GM18511 (cell line): ENCODE results near the gene DEPDC1B.
"Not testable (repeated sequence)": the region's sequence is repeated elsewhere in the genome, so short reads cannot be mapped to it uniquely, and the experiment has no call there.

Source experiments
- ATAC-seq: cut with Tn5 transposase; IDR thresholded peaks from one replicate; pipeline ENCODE4 v1.9.1; 2021; ENCODE audit warnings: mild to moderate bottlenecking, moderate library complexity; ENCODE audit not compliant: unreplicated experiment

The DEPDC1B gene

GRCh38 chr5:60699288-60699608 is 718 bp downstream of the DEPDC1B start:
- no peak for ATAC-seq

- ATAC-seq = no peak
Measured at GRCh38 chr5:60698336-60698735, 1.6 kb downstream of the DEPDC1B start.

- no peak for ATAC-seq
Measured at GRCh38 chr5:60690326-60690725, 9.6 kb downstream of the DEPDC1B start.

DNA sequence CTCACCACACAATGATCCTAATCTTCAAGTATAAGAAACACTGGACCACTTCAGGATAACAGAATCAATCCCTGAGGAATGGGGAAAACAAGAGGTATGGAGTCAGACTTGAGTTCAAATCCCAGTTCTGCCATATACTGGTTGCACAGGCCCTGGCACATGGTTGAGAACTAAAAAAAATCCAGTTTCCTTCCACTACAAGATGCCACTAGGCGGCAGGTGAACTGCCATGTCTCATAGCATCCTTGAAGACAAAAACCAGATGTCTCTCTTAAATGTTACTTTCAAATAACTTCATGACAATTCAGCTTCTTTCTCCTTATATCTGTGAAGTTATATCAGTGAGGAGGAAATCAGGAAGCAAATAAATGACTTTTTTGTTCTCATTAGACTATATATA is 11.0 kb downstream of the DEPDC1B start:
- ATAC-seq = no peak

DNA sequence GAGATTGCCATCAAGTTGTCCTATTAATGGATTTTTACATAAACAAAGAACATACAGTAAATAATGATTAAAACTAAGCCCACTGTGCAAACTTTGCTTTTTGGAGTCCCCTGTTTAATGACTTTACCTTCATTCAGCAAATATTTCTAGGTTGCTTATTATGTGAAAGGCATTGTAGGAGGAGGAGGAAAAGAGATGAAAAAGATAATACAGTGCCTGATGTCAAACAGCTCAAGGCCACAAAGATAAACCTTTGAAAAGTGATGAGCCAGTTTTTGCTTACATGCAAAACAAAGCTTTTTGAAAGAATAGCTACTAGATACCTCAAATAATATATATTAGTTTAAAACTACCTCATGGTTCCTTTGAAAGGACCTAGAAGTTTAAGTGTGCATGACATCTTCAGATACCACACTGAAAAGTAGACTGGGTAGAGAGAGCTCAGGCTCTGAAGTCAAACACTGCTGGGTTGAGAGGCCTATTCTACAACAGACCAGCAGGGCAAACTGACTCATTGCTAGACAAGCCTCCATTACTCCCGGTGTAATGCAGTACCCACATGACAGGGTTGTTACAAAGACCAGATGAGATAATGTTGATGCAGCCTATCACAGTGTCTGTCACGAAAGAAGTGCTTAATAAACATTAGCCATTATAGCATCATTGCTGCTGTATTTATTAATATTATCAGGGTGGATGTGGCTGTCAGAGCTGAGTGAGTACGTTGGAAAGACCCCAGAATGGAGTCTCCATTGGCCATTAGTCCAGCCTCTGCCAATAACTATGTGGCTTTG is 11.8 kb downstream of the DEPDC1B start:
- ATAC-seq = peak; percentile 97

DNA sequence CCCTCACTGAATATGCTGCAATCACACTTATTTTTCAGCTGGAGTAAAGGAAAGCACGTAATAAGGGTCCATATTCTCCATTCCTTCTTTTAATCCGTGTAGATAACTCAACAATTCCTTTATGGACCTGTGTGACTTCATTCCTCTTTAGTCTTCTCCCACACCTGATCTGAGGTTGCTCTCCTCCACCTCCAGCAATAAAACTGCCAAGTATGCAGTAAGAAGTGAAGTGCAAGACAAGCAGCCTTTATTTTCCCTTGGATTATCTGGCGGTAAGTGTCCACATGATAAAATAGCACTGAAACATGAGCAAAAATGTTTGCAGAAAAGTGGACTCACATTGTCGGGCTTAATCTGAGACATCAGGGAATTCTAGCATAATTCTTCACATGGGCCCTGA is 13.8 kb downstream of the DEPDC1B start:
- ATAC-seq = no peak

- no peak for ATAC-seq
Measured at GRCh38 chr5:60685700-60686099, 14.3 kb downstream of the DEPDC1B start.

GRCh38 chr5:60685028-60685427 is 14.9 kb downstream of the DEPDC1B start:
- no peak for ATAC-seq

DNA sequence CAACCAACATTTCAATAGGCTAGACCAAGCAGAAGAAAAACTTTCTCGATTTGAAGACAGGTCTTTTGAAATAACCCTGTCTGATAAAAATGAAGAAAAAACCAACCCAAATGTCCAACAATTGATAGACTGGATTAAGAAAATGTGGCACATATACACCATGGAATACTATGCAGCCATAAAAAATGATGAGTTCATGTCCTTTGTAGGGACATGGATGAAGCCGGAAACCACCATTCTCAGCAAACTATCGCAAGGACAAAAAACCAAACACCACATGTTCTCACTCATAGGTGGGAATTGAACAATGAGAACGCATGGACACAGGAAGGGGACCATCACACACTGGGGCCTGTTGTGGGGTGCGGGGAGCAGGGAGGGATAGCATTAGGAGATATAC is 18.0 kb downstream of the DEPDC1B start:
- ATAC-seq = not testable (repeated sequence)

GRCh38 chr5:60679816-60680215 is 20.1 kb downstream of the DEPDC1B start:
- no peak for ATAC-seq

DNA sequence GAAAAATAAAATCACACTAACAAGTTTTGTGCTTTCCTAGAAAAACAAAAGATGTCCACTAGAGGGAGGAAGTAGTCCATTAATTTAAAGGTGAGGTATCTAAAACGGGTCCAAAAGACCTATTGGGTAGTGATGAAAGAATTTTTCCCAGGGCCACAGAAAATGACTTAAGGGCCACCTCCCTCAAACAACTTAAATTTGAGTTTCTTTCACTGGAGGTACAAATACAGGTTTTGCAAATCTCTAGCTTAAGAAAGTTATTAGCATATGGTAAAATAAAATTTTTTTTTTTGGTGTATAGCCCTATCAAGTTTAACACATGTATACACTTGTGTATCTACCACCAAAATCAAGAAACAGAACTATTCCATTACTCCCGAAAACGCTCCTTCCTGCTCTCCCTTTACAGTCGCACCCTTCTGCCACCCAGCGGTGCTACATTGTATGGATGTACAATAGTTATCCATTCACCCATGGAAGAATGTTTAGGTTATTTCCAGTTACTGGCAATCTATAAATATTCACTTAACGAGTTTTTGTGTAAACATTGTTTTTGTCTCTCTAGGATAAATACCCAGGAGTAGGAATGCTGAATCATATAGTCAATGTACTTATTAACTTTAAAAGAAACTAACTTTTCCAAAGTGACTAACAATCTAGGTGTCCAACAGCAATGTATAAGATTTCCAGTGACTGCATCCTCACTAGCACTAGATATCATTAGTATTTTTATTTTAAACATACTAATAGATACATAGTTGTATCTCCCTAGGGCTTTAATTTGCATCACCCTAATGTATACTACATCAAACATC is 21.9 kb downstream of the DEPDC1B start:
- ATAC-seq = peak; percentile 79

DNA sequence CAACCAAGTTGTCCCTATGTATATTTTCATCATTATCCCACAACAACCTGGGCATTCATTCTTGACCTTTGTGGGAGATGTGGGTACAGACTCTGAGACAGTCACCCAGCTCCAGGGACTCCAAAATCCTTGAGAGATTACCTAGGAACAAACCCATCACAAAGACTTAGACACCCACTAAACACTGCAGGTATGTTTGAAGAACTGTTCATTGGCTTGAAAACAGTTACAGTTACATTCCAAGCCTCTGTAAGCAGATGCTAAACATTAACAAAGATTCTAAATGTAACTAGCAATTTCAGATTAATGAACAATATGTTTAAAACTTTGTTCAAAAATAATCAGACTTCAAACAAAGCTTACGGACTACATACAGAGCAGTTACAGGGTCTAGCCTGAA is 24.7 kb downstream of the DEPDC1B start:
- ATAC-seq = no peak

DNA sequence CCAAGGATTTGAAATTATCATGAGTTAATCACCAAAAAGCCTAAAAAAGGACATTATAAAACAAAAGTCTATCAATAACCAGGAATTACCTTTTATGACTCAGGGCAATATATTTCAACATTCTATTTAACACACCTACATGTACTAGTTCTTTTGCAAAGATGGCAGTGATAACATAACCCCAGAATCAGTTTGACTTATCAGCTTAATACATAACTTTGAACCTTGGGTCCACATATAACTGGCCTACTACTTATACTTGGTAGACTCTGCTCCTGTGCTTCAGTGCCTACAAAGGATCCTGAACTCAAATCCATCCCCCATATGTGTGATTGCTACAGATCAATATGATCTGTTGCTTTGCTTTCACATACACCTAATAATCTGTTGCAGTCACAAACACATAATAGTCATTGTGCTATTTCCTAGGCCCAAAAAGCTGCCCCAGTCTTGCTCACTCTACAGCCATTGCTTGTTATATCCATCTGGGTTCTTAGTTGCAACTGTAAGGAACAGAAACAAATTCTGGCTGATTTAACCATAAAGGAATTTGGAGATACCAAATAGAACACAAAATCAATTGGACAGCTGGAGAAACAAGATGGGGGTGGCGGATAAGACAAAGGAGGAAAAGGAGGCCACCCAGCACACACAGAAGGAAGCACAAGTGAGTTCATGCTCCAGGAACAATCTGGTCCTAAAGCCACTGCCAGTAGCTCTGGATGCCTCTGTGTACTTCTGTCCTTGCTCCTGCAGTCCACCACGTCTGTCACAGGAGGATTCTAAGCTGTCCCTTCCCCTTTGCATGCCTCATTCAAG is 25.5 kb downstream of the DEPDC1B start:
- ATAC-seq = no peak

DNA sequence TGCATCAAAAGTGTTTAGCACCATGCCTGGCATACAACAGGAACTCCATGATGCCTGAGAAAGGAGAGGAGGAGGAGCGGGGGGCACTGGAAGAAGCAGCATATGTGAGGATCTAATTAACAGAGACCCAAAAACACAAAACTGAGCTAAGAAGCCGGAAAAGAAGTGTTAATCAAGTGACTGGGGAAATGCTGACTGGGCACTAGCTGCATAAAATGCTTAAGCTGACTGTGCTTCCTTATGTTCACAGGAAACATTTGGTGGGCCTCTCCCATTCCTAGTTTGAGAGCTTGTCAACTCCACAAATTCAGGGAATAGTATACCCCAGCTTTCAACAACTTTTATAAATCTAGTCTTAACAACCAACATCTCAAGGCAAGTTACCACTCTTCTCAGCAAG is 26.6 kb downstream of the DEPDC1B start:
- no peak for ATAC-seq

DNA sequence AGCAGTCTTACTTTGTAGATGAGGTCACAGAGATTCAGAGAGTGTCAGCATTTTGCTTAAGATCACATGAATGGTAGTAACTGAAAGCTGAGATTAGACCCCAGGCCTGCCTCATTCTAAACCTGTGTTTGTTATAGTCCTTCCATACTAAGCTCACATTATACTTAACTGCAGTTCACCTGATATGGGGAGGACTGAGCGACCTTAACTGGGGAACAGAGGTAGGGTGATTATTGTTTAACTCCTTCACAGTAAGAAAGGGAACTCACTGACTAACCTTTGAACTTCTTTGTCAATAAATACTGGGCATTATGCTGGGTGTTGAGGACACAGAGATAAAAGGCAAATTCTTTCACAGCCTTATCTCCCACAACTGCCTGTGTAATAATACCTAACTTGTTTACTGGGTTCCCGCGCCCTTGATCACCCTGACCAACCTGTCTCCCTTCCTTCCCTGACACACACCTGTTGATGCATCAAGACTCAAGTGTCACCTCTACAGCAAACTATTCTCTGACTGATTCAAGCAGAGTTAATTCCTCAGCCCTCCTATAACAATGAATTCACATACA is 27.2 kb downstream of the DEPDC1B start:
- ATAC-seq = no peak

DNA sequence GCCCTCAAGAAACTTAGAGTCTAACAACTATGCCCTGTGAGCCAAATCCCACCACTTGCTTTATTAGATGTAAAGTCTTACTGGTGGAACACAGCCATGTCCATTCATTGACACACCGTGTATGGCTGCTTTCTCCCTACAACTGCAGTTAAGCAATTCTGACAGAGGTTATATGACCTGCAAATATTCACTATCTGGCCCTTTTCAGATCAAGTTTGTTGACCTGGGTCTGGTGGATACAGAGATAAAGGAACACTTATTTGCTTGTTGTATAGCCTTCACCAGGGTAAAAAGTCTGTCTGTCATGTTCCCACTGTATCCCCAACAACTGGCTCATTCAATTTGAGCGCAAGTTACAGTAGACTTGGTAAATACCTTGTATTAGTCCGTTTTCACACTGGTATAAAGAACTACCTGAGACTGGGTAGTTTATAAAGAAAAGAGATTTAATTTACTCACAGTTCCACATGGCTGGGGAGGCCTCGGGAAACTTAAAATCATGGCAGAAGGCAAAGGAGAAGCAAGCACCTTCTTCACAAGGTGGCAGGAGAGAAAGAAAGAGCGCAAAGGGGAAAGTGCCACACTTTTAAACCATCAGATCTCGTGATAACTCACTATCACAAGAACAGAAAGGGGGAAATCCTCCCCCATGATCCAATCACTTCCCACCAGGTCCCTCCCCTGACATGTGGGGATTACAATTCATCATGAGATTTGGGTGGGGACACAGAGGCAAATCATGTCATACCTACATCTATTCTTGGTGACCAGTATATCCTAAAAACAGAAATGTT is 27.9 kb downstream of the DEPDC1B start:
- no peak for ATAC-seq

DNA sequence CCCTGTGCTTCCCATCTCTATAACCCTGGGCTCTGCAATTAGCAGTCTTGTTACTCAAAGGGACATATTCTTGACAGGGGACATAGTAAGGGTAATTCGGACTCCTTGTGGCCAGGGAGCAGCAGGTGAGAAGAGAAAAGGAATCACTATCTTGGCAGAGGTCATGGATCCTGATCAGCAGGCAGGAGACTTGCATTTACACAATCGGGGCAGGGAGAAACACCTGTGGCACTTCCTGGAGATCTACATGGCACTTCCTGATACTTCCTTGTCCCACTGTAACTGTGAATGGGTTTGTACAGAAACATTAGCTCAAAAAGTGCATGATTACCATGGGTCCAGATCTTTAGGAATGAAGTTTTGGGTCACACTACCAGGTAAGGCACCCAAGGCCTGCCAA is 29.2 kb downstream of the DEPDC1B start:
- ATAC-seq = no peak

GRCh38 chr5:60668686-60669304 is 31.2 kb downstream of the DEPDC1B start:
- no peak for ATAC-seq

DNA sequence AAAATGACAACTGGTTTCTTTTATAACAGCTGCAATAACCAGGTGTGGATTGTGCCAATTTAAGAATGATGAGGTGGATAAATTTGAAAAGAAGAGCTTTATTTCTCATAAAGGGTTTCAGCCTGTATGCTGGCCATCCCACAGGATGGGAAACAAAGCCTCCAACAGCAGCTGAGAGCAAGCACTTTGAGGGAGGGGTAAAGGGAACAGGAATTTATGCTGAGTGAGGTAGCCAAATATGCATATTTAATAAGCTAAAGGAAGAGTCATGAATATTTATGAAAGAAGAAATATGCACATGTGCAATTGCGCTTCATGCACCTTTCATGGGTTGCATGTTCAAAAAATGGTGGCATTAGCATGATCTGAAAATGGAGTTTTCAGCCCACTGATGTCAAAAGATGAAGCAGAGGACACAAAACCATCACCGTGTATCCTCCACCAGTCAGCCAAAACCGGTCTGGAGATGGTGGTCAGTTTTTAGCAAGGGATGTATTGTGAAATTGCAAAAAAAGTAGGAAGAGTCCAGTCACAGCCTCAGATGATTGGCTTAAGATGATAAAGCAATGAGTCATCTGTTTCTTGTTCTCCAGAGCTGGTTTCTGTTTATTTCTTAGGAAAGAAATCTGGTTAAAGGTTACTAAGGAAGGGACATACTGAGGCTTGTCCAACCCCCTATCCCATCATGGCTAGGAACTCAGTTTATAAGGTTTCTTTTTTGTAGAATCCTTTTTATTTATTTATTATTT is 47.9 kb downstream of the DEPDC1B start:
- no peak for ATAC-seq
